Kidney capillary endothelial cell (primary cell): ENCODE data around the gene MYO18B.
A peak's percentile ranks its signal among the peaks of the same experiment; 100 is the strongest.

Source experiments
- DNase-seq: peaks from one replicate; pipeline ENCODE4 v3.0.0-alpha.2; 2018; ENCODE audit warnings: low spot score

The MYO18B gene

GRCh38 chr22:25750569-25751173, 8.7 kb downstream of the MYO18B start:
- no peak for DNase-seq

GRCh38 chr22:25751174-25751581, 9.2 kb downstream of the MYO18B start:
- DNase-seq = no peak

- DNase-seq = no peak
Observed at GRCh38 chr22:25752615-25753214, 10.7 kb downstream of the MYO18B start.

GRCh38 chr22:25753252-25753651, 11.3 kb downstream of the MYO18B start:
- no peak for DNase-seq

GRCh38 chr22:25754527-25755202, 12.7 kb downstream of the MYO18B start:
- DNase-seq = peak; percentile 78

GRCh38 chr22:25757686-25758085, 15.7 kb downstream of the MYO18B start:
- DNase-seq = no peak

- DNase-seq = no peak
Observed at GRCh38 chr22:25758316-25758715, 16.3 kb downstream of the MYO18B start.

- peak; percentile 96 for DNase-seq
Observed at GRCh38 chr22:25759825-25760231, 17.8 kb downstream of the MYO18B start.

GRCh38 chr22:25760294-25760693, 18.3 kb downstream of the MYO18B start:
- no peak for DNase-seq

- no peak for DNase-seq
Observed at GRCh38 chr22:25760848-25761595, 19.0 kb downstream of the MYO18B start.

GRCh38 chr22:25762147-25762546, 20.2 kb downstream of the MYO18B start:
- DNase-seq = no peak

- peak; percentile 57 for DNase-seq
Observed at GRCh38 chr22:25763239-25763777, 21.3 kb downstream of the MYO18B start.

- no peak for DNase-seq
Observed at GRCh38 chr22:25764270-25765015, 22.5 kb downstream of the MYO18B start.

- no peak for DNase-seq
Observed at GRCh38 chr22:25765016-25765367, 23.0 kb downstream of the MYO18B start.

- no peak for DNase-seq
Observed at GRCh38 chr22:25765801-25766200, 23.8 kb downstream of the MYO18B start.

- DNase-seq = no peak
Observed at GRCh38 chr22:25766418-25766817, 24.4 kb downstream of the MYO18B start.

- no peak for DNase-seq
Observed at GRCh38 chr22:25770333-25770732, 28.3 kb downstream of the MYO18B start.

GRCh38 chr22:25772288-25772687, 30.3 kb downstream of the MYO18B start:
- DNase-seq = no peak

- DNase-seq = no peak
Observed at GRCh38 chr22:25774575-25775026, 32.6 kb downstream of the MYO18B start.

- no peak for DNase-seq
Observed at GRCh38 chr22:25775531-25775930, 33.5 kb downstream of the MYO18B start.

- no peak for DNase-seq
Observed at GRCh38 chr22:25777411-25777810, 35.4 kb downstream of the MYO18B start.

GRCh38 chr22:25777870-25778269, 35.9 kb downstream of the MYO18B start:
- DNase-seq = peak; percentile 38
